ENCODE data around the gene U2AF1L4.

Gene U2AF1L4

DNA sequence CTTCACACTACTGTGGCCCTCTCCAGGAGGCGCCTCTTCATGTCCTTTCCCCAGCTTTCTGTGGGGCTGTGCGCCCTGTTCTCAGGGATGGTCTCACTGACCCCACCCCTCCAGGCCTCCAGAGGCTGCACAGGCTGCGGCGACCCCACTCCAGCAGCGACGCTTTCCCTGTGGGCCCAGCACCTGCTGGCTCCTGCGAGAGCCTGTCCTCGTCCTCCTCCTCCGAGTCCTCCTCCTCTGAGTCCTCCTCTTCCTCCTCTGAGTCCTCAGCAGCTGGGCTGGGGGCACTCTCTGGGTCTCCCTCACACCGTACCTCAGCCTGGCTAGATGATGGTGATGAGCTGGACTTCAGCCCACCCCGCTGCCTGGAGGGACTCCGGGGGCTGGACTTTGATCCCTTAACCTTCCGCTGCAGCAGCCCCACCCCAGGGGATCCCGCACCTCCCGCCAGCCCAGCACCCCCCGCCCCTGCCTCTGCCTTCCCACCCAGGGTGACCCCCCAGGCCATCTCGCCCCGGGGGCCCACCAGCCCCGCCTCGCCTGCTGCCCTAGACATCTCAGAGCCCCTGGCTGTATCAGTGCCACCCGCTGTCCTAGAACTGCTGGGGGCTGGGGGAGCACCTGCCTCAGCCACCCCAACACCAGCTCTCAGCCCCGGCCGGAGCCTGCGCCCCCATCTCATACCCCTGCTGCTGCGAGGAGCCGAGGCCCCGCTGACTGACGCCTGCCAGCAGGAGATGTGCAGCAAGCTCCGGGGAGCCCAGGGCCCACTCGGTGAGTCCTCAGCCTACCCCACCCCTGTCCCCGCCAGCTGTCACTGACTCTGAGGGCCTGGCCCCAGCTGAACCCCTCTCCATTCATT, 41.3 kb upstream of the U2AF1L4 start:
- TF ChIP-seq, protein P1, sequence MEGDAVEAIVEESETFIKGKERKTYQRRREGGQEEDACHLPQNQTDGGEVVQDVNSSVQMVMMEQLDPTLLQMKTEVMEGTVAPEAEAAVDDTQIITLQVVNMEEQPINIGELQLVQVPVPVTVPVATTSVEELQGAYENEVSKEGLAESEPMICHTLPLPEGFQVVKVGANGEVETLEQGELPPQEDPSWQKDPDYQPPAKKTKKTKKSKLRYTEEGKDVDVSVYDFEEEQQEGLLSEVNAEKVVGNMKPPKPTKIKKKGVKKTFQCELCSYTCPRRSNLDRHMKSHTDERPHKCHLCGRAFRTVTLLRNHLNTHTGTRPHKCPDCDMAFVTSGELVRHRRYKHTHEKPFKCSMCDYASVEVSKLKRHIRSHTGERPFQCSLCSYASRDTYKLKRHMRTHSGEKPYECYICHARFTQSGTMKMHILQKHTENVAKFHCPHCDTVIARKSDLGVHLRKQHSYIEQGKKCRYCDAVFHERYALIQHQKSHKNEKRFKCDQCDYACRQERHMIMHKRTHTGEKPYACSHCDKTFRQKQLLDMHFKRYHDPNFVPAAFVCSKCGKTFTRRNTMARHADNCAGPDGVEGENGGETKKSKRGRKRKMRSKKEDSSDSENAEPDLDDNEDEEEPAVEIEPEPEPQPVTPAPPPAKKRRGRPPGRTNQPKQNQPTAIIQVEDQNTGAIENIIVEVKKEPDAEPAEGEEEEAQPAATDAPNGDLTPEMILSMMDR (IDR thresholded peaks at IDR 0.05; ENCODE audit: insufficient read depth, low read length, missing control alignments), result no peak
- CTCF ChIA-PET, result no interaction called here
- no peak for DNase-seq (ENCODE audit: low read depth, low spot score)
- POLR2A ChIA-PET, result no interaction called here
- no peak overlapping the region for H3K4me3 ChIP-seq (ENCODE audit: low read depth, low read length)

DNA sequence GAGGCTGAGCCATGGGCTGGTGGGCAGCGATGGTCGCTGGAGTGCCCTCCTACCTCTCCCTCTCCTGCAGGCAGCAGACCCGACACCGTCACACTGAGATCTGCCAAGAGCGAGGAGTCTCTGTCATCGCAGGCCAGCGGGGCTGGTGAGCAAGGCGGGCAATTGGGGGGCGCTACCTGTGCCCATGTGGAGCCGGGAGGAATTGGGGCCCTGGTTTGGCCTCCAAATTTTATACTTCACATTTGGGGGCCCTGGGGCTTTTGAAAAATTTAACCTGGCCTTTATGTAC, 40.1 kb upstream of the U2AF1L4 start:
- ChIA-PET CTCF (no interaction called here), POLR2A (no interaction called here)
- TF ChIP-seq, protein P1 (IDR thresholded peaks at IDR 0.05; ENCODE audit: insufficient read depth, low read length, missing control alignments), result no peak
- DNase-seq (ENCODE audit: low read depth, low spot score), result no peak
- H3K4me3 ChIP-seq (ENCODE audit: low read depth, low read length), result no peak overlapping the region

DNA sequence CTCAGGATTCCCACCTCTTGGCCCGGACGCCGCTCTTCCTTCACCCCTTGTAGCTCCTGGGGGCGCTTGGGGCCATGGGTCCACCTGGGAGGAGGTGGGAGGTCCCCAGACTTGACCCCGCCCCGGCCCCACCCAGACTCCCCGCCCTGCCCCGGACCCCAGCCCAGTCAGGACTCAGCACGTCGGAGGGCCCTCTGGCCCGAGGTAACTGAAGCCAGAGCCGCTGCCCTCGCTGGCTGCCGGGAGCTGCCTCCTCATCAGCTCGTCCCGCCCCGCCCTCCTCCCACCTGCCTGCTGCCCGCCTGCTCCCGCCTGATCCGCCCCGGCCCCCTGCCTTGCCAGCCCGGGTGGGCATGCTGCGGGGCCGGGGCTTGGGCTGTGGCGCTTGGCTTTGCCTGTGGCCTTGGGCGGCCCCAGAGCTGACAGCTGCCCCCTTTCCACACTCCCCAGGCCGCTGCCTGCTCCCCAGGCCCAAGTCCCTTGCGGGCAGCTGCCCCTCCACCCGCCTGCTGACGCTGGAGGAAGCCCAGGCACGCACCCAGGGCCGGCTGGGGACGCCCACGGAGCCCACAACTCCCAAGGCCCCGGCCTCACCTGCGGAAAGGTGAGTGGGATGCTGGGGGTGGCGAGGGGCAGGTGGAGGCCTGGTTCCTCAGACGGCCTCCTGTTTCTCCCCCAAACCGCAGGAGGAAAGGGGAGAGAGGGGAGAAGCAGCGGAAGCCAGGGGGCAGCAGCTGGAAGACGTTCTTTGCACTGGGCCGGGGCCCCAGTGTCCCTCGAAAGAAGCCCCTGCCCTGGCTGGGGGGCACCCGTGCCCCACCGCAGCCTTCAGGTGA, 39.5 kb upstream of the U2AF1L4 start:
- H3K4me3 ChIP-seq (ENCODE audit: low read depth, low read length), result no peak overlapping the region
- ChIA-PET POLR2A (no interaction called here), CTCF (no interaction called here)
- no peak for DNase-seq (ENCODE audit: low read depth, low spot score)
- TF ChIP-seq, protein P1 (IDR thresholded peaks at IDR 0.05; ENCODE audit: insufficient read depth, low read length, missing control alignments), result no peak

DNA sequence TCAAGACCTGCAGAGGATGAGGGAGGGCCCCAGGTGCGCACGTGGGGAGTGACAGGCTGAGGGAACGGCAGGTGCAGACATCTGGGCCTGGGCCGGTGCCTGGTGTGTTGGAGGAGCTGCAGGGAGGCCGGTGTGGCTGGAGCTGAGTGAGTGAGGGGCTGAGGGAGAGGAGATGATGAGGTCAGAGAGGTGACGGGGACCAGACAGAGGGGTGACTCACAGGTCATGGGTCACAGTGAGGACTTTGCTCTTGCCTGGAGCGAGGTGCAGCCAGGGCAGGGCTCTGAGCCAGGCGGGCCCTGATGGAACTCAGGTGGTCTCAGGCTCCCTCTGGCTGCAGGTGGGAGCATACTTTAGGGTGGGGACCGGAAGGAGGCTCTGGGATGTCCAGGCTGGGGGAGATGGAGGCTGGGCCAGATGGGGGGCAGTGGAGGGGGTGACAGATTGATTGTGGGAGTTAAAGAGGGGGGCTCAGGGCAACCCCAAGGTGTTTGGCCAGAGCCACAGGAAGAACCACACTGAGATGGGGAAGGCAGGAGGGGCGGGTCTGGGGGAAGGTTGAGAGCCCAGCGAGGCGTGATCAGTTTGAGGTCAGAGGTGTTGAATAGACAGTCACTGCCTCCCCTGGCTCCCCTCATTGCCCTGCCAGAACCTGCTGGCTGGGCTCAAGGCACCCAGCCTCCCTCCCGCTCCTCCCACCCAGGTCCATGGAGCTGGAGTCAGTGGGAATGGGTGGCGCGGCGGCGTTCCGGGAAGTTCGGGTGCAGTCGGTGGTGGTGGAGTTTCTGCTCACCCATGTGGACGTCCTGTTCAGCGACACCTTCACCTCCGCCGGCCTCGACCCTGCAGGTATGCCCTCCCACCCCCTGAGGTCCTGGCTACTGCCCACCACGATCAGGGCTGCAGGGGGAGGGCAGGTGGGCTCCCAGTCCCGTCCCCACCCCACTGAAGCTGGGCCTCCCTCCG, 38.5 kb upstream of the U2AF1L4 start:
- TF ChIP-seq, protein P1 (IDR thresholded peaks at IDR 0.05; ENCODE audit: insufficient read depth, low read length, missing control alignments), result no peak
- no peak overlapping the region for H3K4me3 ChIP-seq (ENCODE audit: low read depth, low read length)
- POLR2A ChIA-PET, result no interaction called here
- CTCF ChIA-PET, result no interaction called here
- DNase-seq (ENCODE audit: low read depth, low spot score), result no peak

DNA sequence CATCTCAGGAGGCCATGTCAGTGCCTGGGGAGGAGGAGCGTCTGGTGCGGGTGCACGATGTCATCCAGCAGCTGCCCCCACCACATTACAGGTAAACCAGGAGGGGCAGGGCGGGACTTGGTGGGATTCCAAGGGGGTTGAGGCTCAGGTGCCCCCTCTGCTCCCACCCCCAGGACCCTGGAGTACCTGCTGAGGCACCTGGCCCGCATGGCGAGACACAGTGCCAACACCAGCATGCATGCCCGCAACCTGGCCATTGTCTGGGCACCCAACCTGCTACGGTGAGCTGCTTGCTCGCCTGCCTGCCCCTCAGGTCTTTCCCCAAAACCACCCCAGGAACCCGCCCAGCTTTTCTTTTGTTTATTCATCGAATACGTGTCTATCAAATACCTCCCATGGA, 37.4 kb upstream of the U2AF1L4 start:
- H3K4me3 ChIP-seq (ENCODE audit: low read depth, low read length), result no peak overlapping the region
- CTCF ChIA-PET, result no interaction called here
- POLR2A ChIA-PET, result no interaction called here
- TF ChIP-seq, protein P1 (IDR thresholded peaks at IDR 0.05; ENCODE audit: insufficient read depth, low read length, missing control alignments), result no peak
- no peak for DNase-seq (ENCODE audit: low read depth, low spot score)
